ENCODE results near the gene ZMYND19.

- no peak for TF ChIP-seq GATA2 (IDR thresholded peaks at IDR 0.05; ENCODE audit: low read depth, low read length)
- no peak for TF ChIP-seq GATA3 (IDR thresholded peaks at IDR 0.05; ENCODE audit: low read depth, low read length)
Observed at GRCh38 chr9:137620048-137620405, 29.7 kb upstream of the ZMYND19 start.

Measured in SH-SY5Y (cell line).